Liver (tissue), 9 donors: Measurements from ENCODE around the gene SCARF1. TPM values are rescaled to one million over a fixed set of nuclear protein-coding genes. Genes with fewer than 3 reads are reported as not detected.
A peak's percentile ranks its signal among the peaks of the same experiment; 100 is the strongest.

Source experiments
- DNase-seq: peaks from one replicate; pipeline ENCODE4 v3.0.0-alpha.2; 2017; ENCODE audit warnings: low spot score
- H3K27ac ChIP-seq, 2 donors: one replicate each; pipeline ENCODE4 v1.7.0; 2013; ENCODE audit warnings: inconsistent platforms in 2 of 2, low read length in 2 of 2, control low read depth in 1 of 2, low read depth in 1 of 2, mild to moderate bottlenecking in 1 of 2
- H3K27me3 ChIP-seq, 4 donors: one replicate each; pipeline versions ENCODE4 v1.6.1 to v1.7.0; 2013; ENCODE audit warnings: low read length in 3 of 4, inconsistent platforms in 1 of 4, mild to moderate bottlenecking in 1 of 4, moderate library complexity in 1 of 4; ENCODE audit not compliant: control insufficient read depth in 4 of 4, insufficient read depth in 4 of 4
- H3K36me3 ChIP-seq, 4 donors: one replicate each; pipeline versions ENCODE4 v1.6.1 to v1.7.0; 2013; ENCODE audit warnings: low read length in 3 of 4, mild to moderate bottlenecking in 3 of 4, low read depth in 1 of 4, moderate library complexity in 1 of 4; ENCODE audit not compliant: control insufficient read depth in 4 of 4, insufficient read depth in 3 of 4
- H3K4me1 ChIP-seq, 4 donors: one replicate each; pipeline versions ENCODE4 v1.6.1 to v1.7.0; 2013; ENCODE audit warnings: low read length in 3 of 4, mild to moderate bottlenecking in 3 of 4, moderate library complexity in 1 of 4; ENCODE audit not compliant: control insufficient read depth in 4 of 4, insufficient read depth in 4 of 4
- H3K4me3 ChIP-seq, 3 donors: one replicate each; pipeline versions ENCODE4 v1.6.1 to v1.7.0; 2013; ENCODE audit warnings: low read length in 3 of 3, control low read depth in 1 of 3, low read depth in 1 of 3, mild to moderate bottlenecking in 1 of 3
- H3K9ac ChIP-seq, 2 donors: one replicate each; pipeline ENCODE4 v1.7.0; 2013; ENCODE audit warnings: low read length in 2 of 2, mild to moderate bottlenecking in 2 of 2, moderate library complexity in 2 of 2, control low read depth in 1 of 2, low read depth in 1 of 2
- H3K9me3 ChIP-seq, 4 donors: one replicate each; pipeline versions ENCODE4 v1.6.1 to v1.7.0; 2013; ENCODE audit warnings: low read length in 3 of 4; ENCODE audit not compliant: control insufficient read depth in 4 of 4
- ATF3 ChIP-seq: IDR thresholded peaks from 2 replicates; pipeline ENCODE4 v1.6.1; 2016; ENCODE audit warnings: antibody characterized with exemption
- CTCF ChIP-seq: fragments of 150-350 bp; IDR thresholded peaks from 2 replicates; pipeline ENCODE4 v1.5.1; 2017; ENCODE audit warnings: improper control_type of control experiment, low read depth, low read length; ENCODE audit not compliant: missing input control
- EGR1 ChIP-seq, 2 donors: IDR thresholded peaks; 2 replicates each; pipeline ENCODE4 v1.6.1; 2016 to 2018; ENCODE audit warnings: antibody characterized with exemption in 2 of 2, low read depth in 2 of 2
- FOXA1 ChIP-seq: IDR thresholded peaks from 2 replicates; pipeline ENCODE4 v1.6.1; 2016; ENCODE audit warnings: antibody characterized with exemption
- FOXA2 ChIP-seq: IDR thresholded peaks from 2 replicates; pipeline ENCODE4 v1.6.1; 2016; ENCODE audit warnings: antibody characterized with exemption
- GABPA ChIP-seq, 2 donors: IDR thresholded peaks in 1 of 2; conservative IDR thresholded peaks in 1 of 2; 2 replicates each; pipeline ENCODE4 v1.6.1; 2016; ENCODE audit warnings: antibody characterized with exemption in 2 of 2, mild to moderate bottlenecking in 1 of 2, moderate library complexity in 1 of 2
- HNF4A ChIP-seq, 2 donors: conservative IDR thresholded peaks; 2 replicates each; pipeline ENCODE4 v1.6.1; 2016; ENCODE audit warnings: antibody characterized with exemption in 2 of 2, mild to moderate bottlenecking in 2 of 2
- HNF4G ChIP-seq: IDR thresholded peaks from 2 replicates; pipeline ENCODE4 v1.6.1; 2016; ENCODE audit warnings: antibody characterized with exemption
- JUND ChIP-seq, 2 donors: IDR thresholded peaks; 2 replicates each; pipeline ENCODE4 v1.6.1; 2016; ENCODE audit warnings: antibody characterized with exemption in 2 of 2
- MAX ChIP-seq: IDR thresholded peaks from 2 replicates; pipeline ENCODE4 v1.6.1; 2016; ENCODE audit warnings: antibody characterized with exemption
- NR2F2 ChIP-seq: IDR thresholded peaks from 2 replicates; pipeline ENCODE4 v1.6.1; 2016; ENCODE audit warnings: antibody characterized with exemption
- RAD21 ChIP-seq, 2 donors: IDR thresholded peaks; 2 replicates each; pipeline ENCODE4 v1.6.1; 2016; ENCODE audit warnings: antibody characterized with exemption in 2 of 2, mild to moderate bottlenecking in 2 of 2
- REST ChIP-seq: IDR thresholded peaks from 2 replicates; pipeline ENCODE4 v1.6.1; 2016; ENCODE audit warnings: antibody characterized with exemption, mild to moderate bottlenecking
- RXRA ChIP-seq, 2 donors: IDR thresholded peaks; 2 replicates each; pipeline ENCODE4 v1.6.1; 2017 to 2018; ENCODE audit warnings: antibody characterized with exemption in 2 of 2, mild to moderate bottlenecking in 1 of 2
- SP1 ChIP-seq: IDR thresholded peaks from 2 replicates; pipeline ENCODE4 v1.6.1; 2018; ENCODE audit warnings: antibody characterized with exemption, mild to moderate bottlenecking
- TAF1 ChIP-seq: conservative IDR thresholded peaks from 2 replicates; pipeline ENCODE4 v1.6.1; 2016; ENCODE audit warnings: antibody characterized with exemption, mild to moderate bottlenecking
- YY1 ChIP-seq: IDR thresholded peaks from 2 replicates; pipeline ENCODE4 v1.6.1; 2016; ENCODE audit warnings: antibody characterized with exemption, mild to moderate bottlenecking
- ZBTB33 ChIP-seq: IDR thresholded peaks from 2 replicates; pipeline ENCODE4 v1.6.1; 2016; ENCODE audit warnings: antibody characterized with exemption
- WGBS: extraction: QIAGEN DNeasy Blood & Tissue Kit; methylation state at CpG from one replicate; pipeline ENCODE4 v1.1.7; 2013; 5-methylcytosine and 5-hydroxymethylcytosine counted together
- polyA plus RNA-seq, 2 donors: library from polyadenylated mRNA; stranded (reverse) in 1 of 2; unstranded in 1 of 2; fragments of 200-250 nt in 1 of 2; fragments of >200 nt in 1 of 2; fragmentation: Nextera tagmentation in 1 of 2; extraction: Ambion mirVana in 1 of 2; gene quantifications; one replicate each; pipeline versions ENCODE4 v1.2.1 to v1.2.3, GENCODE V29; 2013 to 2015
- total RNA-seq, 2 donors: library from RNA; depleted of rRNA; stranded (reverse); fragments of >200 nt; gene quantifications; one replicate each; pipeline ENCODE4 v1.2.3, GENCODE V29; 2014
- donor health status: healthy.
- donor health status: healthy.
- donor health status: healthy.
- donor health status: healthy.
- donor health status: healthy.

SCARF1 gene
- total RNA-seq: 10 to 100 TPM; 10.9 to 11.9 TPM
- 1 to 10 TPM; 1.3 to 5.9 TPM for polyA plus RNA-seq

DNA sequence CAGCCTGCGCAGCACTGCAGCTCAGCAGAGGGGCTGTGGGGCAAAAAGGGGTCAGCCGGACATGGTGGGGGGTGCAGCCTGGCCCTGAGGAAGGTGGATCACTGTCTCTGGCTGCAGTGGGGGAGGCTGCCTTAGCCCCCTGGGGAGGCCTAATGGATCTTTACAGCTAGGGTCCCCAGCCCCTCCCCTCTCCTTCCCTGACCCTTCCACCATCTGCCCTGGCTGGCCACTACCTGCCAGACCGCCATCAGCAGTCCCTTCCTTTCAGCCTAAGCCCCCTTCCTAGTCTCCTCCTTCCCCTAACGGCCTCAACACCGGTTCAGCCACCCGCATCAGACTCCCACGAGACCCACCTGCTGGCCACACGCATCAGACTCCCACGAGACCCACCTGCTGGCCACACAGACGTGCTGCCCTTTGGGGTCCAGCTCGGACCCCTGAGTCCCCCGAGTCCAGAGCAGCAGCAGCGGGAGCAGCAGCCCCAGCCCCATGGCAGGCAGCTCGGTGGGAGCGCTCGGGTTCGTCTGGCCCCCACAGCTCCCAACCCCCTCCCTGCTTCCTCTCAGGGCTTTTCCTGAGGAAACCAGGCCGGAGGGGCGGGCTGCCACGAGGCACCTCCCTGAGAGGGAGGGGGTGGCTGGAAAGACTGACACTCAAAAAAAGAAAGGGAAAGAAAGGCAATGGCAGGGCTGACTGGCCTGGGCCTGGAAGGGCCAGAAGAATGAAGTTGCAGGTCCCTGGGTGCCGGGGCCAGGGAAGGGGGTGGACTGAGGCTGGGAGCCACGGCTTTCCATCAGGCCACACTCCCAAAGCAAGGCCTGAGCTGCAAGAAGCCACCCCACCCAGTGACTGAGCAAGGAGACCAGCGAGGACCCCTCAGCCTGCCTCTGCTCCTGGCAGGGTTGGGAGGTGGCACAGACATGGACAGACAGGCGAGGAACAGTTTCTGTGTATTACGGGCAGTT is at the start of gene SCARF1:
SCARF1 (minus strand) TSS at position 526 of the 965 bp plus-strand sequence; CDS start at position 491, 35 bp downstream.
- Histone ChIP-seq H3K27ac (peak within 1 kb of the TSS; percentile 69 to 72), H3K36me3 (peaks cover under 1 to 8% (median 5%) of the 10 kb centered on the region in 4 donors), H3K9me3 (no peaks in the 10 kb centered on the region), H3K9ac (peak within 1 kb of the TSS; percentile 12 to 42), H3K27me3 (no peaks in the 10 kb centered on the region), H3K4me1 (peaks cover 11 to 50% (median 26%) of the 10 kb centered on the region in 4 donors), H3K4me3 (peak within 1 kb of the TSS in 2 of 3 donors; percentile 23 to 42)
- no peak for DNase-seq
- 70% methylated on average over 25 of the region's 25 CpGs for WGBS
- TF ChIP-seq TAF1 (no peak), RAD21 (IDR thresholded peaks at IDR 0.05) (no peak), YY1 (no peak), NR2F2 (no peak), ZBTB33 (no peak)

DNA sequence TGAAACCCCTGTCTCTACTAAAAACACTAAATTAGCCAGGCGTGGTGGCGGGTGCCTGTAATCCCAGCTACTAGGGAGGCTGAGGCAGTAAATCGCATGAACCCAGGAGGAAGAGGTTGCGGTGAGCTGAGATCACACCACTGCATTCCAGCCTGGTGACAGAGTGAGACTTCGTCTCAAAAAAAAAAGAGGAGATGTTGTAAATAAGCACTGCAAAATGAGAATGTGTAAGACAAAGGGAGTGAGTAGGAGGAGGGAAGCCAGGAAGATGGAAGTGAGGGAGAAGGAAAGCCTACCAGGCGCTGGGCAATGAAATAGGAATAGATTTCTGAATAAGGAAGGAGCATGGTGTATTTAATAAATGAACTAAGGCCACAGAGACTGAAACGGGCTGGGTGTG is 47.8 kb upstream of the SCARF1 start:
- H3K27me3 ChIP-seq: no peaks in the 10 kb centered on the region
- H3K9ac ChIP-seq: no peak overlapping the region
- no peak overlapping the region for H3K4me3 ChIP-seq
- H3K27ac ChIP-seq: no peak overlapping the region
- TF ChIP-seq RAD21 (IDR thresholded peaks at IDR 0.05) (no peak), REST (no peak), SP1 (no peak), FOXA1 (no peak), HNF4A (conservative IDR thresholded peaks at IDR 0.05) (no peak), FOXA2 (no peak), YY1 (no peak), JUND (IDR thresholded peaks at IDR 0.05) (no peak), ZBTB33 (no peak), RXRA (IDR thresholded peaks at IDR 0.05) (no peak), MAX (no peak), TAF1 (no peak), CTCF (no peak), GABPA (IDR thresholded peaks at IDR 0.05 in 1 of 2, conservative IDR thresholded peaks at IDR 0.05 in 1 of 2) (no peak), HNF4G (no peak), EGR1 (IDR thresholded peaks at IDR 0.05; ENCODE audit: low read depth in 2 of 2) (no peak), ATF3 (no peak), NR2F2 (no peak)
- WGBS: 91% methylated on average over 7 of the region's 7 CpGs
- H3K4me1 ChIP-seq: no peaks in the 10 kb centered on the region
- no peaks in the 10 kb centered on the region for H3K36me3 ChIP-seq
- no peak for DNase-seq
- H3K9me3 ChIP-seq: no peaks in the 10 kb centered on the region
